Adrenal gland (tissue), 12 donors: ENCODE data around the gene GPC1. TPM values are rescaled to one million over a fixed set of nuclear protein-coding genes. Genes with fewer than 3 reads are reported as not detected.

Experiments
- DNase-seq, 7 donors: peaks; one replicate each; pipeline ENCODE4 v3.0.0-alpha.2; 2019 to 2020
- H3K27ac ChIP-seq, 5 donors: fragments of 200-600 bp; sonication (generic) in 4 of 5; 1 replicate in 3 of 5; 2 replicates in 2 of 5; pipeline versions ENCODE4 v1.5.1 to v1.8.0; 2016 to 2020; ENCODE audit warnings: mild to moderate bottlenecking in 1 of 5
- H3K27me3 ChIP-seq: fragments of 200-600 bp; 2 replicates; pipeline ENCODE4 v1.8.0; 2021
- H3K36me3 ChIP-seq, 2 donors: fragments of 200-600 bp; replicated peaks in 1 of 2; 1 replicate in 1 of 2; 2 replicates in 1 of 2; pipeline versions ENCODE4 v1.5.1 to v1.8.0; 2018 to 2022
- H3K4me1 ChIP-seq, 2 donors: fragments of 200-600 bp; replicated peaks in 1 of 2; 1 replicate in 1 of 2; 2 replicates in 1 of 2; pipeline versions ENCODE4 v1.5.1 to v1.8.0; 2018 to 2021
- H3K4me3 ChIP-seq, 4 donors: fragments of 200-600 bp; sonication (generic) in 3 of 4; one replicate each; pipeline ENCODE4 v1.5.1; 2016 to 2018
- H3K9me3 ChIP-seq, 3 donors: fragments of 200-600 bp; sonication (generic) in 1 of 3; replicated peaks in 1 of 3; 1 replicate in 2 of 3; 2 replicates in 1 of 3; pipeline versions ENCODE4 v1.5.1 to v1.8.0; 2016 to 2021
- POLR2A ChIP-seq, 2 donors: fragments of 450-650 bp; IDR thresholded peaks; one replicate each; pipeline ENCODE4 v1.6.1; 2017; ENCODE audit warnings: antibody characterized with exemption in 2 of 2, mild to moderate bottlenecking in 2 of 2, moderate library complexity in 1 of 2
- WGBS, 4 donors: extraction: QIAGEN DNeasy Blood & Tissue Kit in 2 of 4; methylation state at CpG; one replicate each; pipeline versions ENCODE4 v1.1.5 to v1.1.7; 2013 to 2017; 5-methylcytosine and 5-hydroxymethylcytosine counted together
- intact Hi-C, 2 donors: fragments of 100-400 bp; cut with DNase I; formaldehyde crosslinking; loops; one replicate each; pipeline versions ENCODE4 v1.14.1 to v1.15.0; 2022 to 2023
- polyA plus RNA-seq, 3 donors: library from polyadenylated mRNA; stranded (reverse); fragments of 200-250 nt in 2 of 3; fragments of 350-450 nt in 1 of 3; fragmentation: Illumina TruSeq in 1 of 3; extraction: RNeasy Lipid Tissue Mini Kit (QIAGEN cat#74804) in 1 of 3; gene quantifications; one replicate each; pipeline ENCODE4 v1.2.3, GENCODE V29; 2013 to 2014
- total RNA-seq, 9 donors: library from RNA; depleted of rRNA in 4 of 9; stranded (reverse); fragments of >200 nt in 4 of 9; fragments of 120-200 nt in 1 of 9; fragmentation: NEBNext Ultra II Directional in 1 of 9; extraction: Animal tissue kit (Norgen Biotek cat#: 25700) in 1 of 9; gene quantifications; one replicate each; pipeline versions ENCODE4 v1.1.0 to v1.2.4, GENCODE V29; 2013 to 2023
- TF ChIP-seq, protein P1 (sequence below), 6 experiments: fragments of 450-650 bp in 4 of 6; fragments of 200-600 bp in 2 of 6; sonication (generic) in 1 of 6; IDR thresholded peaks; 1 replicate in 5 of 6; 2 replicates in 1 of 6; pipeline versions ENCODE4 v1.5.1 to v1.8.0; 2016 to 2021; ENCODE audit warnings: antibody characterized with exemption in 6 of 6, mild to moderate bottlenecking in 2 of 6, moderate library complexity in 1 of 6
- donor health status: healthy with polysubstance abuse.
- donor health status: Bipolar disorder and iron deficiency.
- donor health status: DM: yes; HTN: yes; CAD: no.
- donor health status: DM: no; HTN: no; CAD: no.
- donor health status: DM: no; HTN: no; CAD: no.
- donor health status: DM: yes; HTN: yes; CAD: no.

The GPC1 gene
- total and polyA plus RNA-seq, 12 donors, result 11.8 to 202 (median 132) TPM

GRCh38 chr2:240466579-240467148 lies 31.2 kb downstream of the GPC1 start:
- no peak overlapping the region for H3K4me3 ChIP-seq
- H3K36me3 ChIP-seq, result peaks cover 0 to 29% of the 10 kb centered on the region in 2 donors
- no peak for TF ChIP-seq POLR2A (IDR thresholded peaks at IDR 0.05)
- TF ChIP-seq, protein P1, sequence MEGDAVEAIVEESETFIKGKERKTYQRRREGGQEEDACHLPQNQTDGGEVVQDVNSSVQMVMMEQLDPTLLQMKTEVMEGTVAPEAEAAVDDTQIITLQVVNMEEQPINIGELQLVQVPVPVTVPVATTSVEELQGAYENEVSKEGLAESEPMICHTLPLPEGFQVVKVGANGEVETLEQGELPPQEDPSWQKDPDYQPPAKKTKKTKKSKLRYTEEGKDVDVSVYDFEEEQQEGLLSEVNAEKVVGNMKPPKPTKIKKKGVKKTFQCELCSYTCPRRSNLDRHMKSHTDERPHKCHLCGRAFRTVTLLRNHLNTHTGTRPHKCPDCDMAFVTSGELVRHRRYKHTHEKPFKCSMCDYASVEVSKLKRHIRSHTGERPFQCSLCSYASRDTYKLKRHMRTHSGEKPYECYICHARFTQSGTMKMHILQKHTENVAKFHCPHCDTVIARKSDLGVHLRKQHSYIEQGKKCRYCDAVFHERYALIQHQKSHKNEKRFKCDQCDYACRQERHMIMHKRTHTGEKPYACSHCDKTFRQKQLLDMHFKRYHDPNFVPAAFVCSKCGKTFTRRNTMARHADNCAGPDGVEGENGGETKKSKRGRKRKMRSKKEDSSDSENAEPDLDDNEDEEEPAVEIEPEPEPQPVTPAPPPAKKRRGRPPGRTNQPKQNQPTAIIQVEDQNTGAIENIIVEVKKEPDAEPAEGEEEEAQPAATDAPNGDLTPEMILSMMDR (IDR thresholded peaks at IDR 0.05), result no peak
- peaks cover 6 to 20% of the 10 kb centered on the region in 2 donors for H3K4me1 ChIP-seq
- WGBS, 4 donors, result 67 to 71% (median 71%) methylated on average over 5 to 19 of the region's 19 CpGs; no CpG with 5 or more reads in 1 of the 4 donors
- peak overlapping the region in 2 of 5 donors; percentile 35 to 49 for H3K27ac ChIP-seq
- H3K27me3 ChIP-seq, result no peaks in the 10 kb centered on the region
- intact Hi-C loops, result no loop called here
- peak; percentile 30 to 72 (median 54) for DNase-seq
- H3K9me3 ChIP-seq, result no peaks in the 10 kb centered on the region

DNA sequence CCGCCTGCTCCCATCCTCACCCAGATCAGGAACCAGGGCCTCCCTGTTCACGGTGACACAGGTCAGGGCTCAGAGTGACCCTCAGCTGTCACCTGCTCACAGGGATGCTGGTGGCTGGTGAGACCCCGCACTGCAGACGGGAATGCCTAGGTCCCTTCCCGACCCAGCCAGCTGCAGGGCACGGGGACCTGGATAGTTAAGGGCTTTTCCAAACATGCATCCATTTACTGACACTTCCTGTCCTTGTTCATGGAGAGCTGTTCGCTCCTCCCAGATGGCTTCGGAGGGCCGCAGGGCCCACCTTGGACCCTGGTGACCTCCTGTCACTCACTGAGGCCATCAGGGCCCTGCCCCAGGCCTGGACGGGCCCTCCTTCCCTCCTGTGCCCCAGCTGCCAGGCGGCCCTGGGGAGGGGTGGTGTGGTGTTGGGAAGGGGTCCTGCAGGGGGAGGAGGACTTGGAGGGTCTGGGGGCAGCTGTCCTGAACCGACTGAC lies 31.7 kb downstream of the GPC1 start:
- no peak for TF ChIP-seq POLR2A (IDR thresholded peaks at IDR 0.05)
- TF ChIP-seq, protein P1 (IDR thresholded peaks at IDR 0.05), result peak in 1 of 6 experiments; percentile 6
- Histone ChIP-seq H3K27ac (peak overlapping the region in 2 of 5 donors; percentile 26 to 35), H3K36me3 (peaks cover 0 to 28% of the 10 kb centered on the region in 2 donors), H3K4me3 (no peak overlapping the region), H3K4me1 (peaks cover 6 to 20% of the 10 kb centered on the region in 2 donors), H3K27me3 (no peaks in the 10 kb centered on the region), H3K9me3 (no peaks in the 10 kb centered on the region)
- peak in 6 of 7 donors; percentile 13 to 54 (median 17) for DNase-seq
- intact Hi-C loops, result no loop called here
- 45 to 74% (median 69%) methylated on average over 10 to 12 of the region's 12 CpGs for WGBS, 4 donors

DNA sequence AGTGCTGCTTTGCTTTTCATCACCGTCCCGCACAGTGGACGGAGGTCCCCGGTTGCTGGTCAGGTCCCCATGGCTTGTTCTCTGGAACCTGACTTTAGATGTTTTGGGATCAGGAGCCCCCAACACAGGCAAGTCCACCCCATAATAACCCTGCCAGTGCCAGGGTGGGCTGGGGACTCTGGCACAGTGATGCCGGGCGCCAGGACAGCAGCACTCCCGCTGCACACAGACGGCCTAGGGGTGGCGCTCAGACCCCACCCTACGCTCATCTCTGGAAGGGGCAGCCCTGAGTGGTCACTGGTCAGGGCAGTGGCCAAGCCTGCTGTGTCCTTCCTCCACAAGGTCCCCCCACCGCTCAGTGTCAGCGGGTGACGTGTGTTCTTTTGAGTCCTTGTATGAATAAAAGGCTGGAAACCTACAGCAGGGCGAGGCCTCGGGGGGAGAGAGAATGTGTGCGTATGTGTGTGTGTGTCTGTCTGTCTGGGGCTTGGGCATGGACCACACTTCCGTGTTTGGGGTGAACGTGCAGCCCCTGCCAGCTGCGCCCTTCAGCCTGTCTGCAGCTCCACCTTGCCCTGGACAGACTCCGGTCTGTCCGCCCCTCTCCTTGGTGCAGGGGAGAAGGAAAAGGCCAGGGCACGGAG lies 32.3 kb downstream of the GPC1 start:
- intact Hi-C loops, result no loop called here
- peak overlapping the region in 2 of 5 donors; percentile 26 to 35 for H3K27ac ChIP-seq
- peak; percentile 42 to 86 (median 76) for DNase-seq
- H3K27me3 ChIP-seq, result no peaks in the 10 kb centered on the region
- no peaks in the 10 kb centered on the region for H3K9me3 ChIP-seq
- 58 to 70% (median 63%) methylated on average over 16 to 22 of the region's 22 CpGs for WGBS, 4 donors
- H3K36me3 ChIP-seq, result peaks cover 0 to 22% of the 10 kb centered on the region in 2 donors
- TF ChIP-seq POLR2A (IDR thresholded peaks at IDR 0.05), result no peak
- TF ChIP-seq, protein P1 (IDR thresholded peaks at IDR 0.05), result peak in 2 of 6 experiments; percentile 5 to 7
- H3K4me3 ChIP-seq, result no peak overlapping the region
- peaks cover 6 to 20% of the 10 kb centered on the region in 2 donors for H3K4me1 ChIP-seq
